ENCODE results near the gene CXCL8.

Gene CXCL8

DNA sequence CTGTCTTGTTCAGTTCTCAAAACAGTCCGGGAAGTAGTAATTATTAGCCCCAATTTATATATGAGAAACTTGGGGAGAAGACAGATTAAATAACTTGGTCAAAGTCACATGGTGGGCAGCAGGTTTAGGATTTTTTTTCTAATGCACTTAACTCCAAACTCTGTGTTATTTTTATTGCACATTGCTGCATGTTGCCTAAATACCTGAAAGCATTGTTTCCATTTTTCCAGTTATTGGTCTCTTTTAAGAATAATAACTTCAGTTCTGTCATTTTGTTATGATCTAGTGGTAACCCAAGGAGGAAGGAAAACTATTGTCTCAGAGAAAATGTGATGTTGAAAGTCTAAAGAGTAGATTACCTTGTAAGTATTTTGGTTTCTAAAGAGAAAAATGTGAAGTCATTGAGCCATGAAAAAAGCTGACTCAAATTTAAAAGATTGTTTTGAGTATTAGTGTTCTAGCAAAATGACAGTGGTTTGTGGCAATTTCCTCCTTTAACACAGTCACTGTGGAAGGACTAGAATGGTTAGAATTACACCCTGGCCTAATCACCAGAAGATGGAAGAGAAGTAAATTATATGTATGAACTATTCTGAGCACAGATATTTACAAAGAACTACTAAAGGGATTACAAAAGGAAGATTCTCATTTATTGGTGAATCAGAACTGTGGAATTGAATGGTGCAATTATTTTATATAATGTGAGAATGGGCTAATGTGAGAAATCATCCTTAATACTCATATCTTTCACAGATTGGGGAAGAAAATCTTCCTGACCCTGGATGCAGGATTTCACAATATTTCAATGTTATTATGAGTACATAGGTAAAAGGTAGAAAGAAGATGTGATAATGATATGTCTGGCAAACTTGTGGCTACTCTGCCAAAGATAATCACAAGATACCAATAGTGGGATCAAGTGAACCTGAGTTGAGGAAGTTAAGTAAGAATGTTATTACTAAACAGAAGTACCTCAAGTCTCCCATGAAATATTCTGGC is 21.7 kb upstream of the CXCL8 start:
- no peak for DNase-seq

DNA sequence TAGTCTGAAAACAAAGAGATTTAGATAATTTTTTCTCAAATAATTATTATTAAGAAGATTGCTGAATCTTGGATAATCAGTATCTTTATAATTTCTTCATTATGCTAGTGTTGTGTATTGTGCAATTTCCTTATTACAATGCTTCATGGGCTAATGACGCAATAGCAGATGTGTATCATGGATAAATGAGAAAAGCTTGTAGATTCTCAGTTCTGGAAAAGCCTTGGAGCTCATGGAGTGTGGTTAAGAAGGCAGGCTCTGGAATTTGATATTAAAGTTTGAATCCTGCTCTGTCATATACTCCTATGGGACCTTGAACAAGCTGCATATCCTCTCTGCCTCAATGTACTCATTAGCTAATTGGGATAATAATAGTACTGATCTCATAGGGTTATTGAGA is 18.9 kb upstream of the CXCL8 start:
- no peak for DNase-seq

DNA sequence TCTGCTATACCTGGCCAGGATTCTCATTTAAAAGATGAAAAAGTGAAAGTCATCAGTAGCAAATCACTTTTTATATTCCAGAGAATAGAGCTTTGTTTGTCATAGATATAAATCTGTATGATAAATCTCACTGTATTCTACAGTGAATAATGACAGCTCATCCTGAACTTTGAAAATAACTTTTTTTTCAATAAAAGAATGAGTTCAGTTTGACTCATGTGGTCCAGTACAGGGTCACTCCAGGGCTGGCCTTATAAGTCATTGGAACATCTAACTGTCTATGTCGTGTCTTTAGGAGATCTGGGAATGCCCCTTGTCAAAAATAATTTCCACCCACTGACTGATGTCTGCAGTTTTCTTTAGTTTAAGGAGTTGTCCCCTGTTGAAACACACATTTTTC is 18.5 kb upstream of the CXCL8 start:
- no peak for DNase-seq

DNA sequence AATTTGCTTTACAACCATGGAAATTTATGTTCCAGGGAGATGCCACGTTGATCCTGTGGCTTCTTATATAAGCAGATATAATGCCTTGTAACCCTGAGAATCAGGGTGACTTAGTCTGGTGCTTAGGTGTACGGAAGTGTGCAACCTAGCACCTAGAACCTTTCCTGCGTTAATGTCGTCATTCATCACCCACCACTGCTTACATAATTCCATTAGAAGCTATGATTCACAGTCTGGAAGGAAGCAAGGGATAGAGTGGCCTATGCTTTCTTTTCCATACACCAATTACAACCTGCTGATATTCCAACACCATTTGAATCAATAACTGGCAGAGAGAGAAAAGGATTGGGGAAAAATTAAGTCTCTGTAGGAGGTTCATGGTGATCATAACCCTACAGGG is 17.3 kb upstream of the CXCL8 start:
- DNase-seq, result no peak

DNA sequence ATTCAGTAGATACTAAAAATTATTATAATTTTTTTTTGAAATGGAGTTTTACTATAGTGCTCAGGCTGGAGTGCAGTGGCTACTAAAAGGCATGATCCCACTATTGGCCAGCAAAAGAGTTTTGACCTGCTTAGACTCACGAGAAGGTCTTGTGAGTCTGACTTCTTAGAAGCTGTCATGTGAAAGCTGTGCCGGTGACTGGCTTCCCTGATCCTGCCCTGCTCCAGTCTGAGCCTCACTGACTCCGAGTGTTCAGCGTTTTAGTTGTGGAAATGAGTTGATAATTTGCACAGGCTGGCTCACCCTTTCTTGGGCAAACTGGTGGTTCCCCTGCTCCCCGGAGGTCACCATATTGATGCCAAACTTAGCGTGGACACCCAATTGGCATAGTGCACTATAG is 16.4 kb upstream of the CXCL8 start:
- DNase-seq, result no peak

DNA sequence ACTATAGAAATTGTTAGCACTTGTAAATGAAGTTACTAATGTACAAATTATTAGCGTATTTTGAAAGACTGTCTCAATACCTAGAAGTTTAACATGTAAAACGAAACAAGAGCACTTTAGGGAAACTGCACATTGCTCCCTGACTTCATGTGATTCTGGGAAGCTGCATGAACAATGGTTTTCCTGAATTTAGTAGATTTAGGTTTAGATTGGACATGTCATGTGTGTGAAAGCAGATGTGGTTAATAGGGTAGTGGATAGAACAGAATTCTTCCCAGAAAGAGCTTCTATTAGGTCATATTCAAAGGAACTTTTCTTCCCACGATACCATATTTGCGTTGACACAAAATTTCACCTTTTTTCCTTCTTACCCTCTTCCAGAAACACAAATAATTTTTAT is 14.9 kb upstream of the CXCL8 start:
- DNase-seq, result no peak

DNA sequence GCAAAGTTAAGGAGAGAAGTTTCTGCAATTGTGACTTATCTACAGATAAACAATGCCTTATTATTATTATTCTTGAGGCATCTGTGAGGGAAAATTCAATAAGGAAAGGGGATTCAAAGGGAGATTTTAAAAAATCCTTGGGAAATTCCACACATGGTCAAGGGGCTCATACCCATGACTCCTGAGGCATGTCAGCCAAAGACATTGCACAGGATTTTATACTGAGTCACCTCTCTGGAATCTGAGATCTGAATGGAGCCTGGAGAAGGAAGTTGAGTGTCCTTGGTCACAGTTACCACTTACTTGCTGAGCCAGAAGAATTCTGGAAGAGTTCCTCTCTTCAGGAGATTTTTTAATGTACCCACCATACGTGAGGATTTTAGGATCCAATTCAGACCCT is 14.4 kb upstream of the CXCL8 start:
- DNase-seq, result no peak

DNA sequence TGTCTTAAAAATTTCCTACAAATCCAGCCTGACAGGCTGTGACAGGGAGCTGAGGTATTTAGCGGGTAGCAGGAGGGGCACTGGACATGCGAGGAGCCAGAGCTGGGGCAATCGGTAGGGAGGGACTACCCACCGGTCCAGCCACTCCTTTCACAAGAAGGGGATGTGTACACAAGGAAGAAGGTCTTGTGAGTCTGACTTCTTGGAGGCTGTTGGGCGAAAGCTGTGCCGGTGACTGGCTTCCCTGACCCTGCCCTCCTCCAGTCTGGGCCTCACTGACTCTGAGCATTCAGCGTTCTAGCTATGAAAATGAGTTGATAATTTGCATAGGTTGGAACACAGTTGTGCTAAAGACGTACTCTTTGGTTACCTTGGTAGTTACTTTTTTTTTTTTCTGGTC is 12.7 kb upstream of the CXCL8 start:
- DNase-seq, result no peak

DNA sequence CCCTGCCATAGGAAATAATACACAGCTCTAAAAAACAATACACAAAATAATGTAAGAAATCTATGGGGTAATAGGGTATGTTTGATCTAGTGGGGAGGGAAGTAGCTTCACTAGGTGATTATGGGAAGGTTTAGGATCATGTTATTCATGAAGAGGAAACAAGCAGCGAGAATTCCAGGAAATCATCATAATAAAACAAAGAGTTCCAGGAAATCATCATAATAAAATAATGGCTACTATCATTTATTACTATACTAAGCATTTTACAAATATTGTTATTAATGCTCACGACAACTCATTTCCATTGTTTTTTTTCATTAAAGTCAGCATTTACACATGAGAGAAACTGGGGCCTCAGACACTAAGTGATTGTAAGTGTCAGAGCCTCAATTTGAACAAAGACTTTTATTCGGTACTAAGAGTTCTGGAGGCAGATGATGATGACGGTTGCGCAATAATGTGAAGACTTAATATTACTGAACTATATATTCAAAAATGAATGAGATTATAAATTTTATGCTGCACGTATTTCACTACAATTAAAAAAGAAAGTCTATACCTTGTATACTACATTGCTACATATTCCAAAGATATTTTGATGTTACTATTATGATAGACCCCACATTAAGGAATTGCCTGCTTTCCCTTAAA is 12.2 kb upstream of the CXCL8 start:
- DNase-seq, result no peak

DNA sequence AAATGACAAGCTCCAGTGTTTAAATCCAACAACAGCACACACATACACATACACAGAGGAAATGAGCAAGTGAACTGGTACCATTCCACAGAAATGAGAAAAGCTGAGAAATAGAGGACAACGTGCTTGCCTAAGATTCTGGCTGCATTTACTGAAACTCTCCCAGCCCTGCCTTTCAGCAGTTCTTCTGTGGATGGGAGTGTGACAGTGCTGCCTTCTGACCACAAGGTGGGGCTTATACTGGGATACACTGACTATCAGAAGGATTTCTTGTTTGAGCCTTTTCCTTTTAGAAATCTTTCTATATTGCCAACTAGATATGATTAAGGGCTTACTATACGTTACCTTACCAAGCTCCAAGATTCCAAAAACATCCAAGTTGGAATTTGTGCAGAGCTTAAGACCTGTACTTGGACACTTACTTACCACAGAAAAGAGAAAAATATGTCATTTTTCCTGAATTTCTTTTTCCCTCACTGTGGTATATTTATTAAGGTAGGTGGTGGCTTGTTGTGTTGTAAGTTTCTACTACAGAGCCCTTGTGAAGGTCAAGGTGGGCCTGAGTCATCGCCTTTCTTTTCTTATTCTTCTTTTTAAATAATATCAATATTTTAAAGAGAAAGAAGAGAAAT is 10.7 kb upstream of the CXCL8 start:
- no peak for DNase-seq

DNA sequence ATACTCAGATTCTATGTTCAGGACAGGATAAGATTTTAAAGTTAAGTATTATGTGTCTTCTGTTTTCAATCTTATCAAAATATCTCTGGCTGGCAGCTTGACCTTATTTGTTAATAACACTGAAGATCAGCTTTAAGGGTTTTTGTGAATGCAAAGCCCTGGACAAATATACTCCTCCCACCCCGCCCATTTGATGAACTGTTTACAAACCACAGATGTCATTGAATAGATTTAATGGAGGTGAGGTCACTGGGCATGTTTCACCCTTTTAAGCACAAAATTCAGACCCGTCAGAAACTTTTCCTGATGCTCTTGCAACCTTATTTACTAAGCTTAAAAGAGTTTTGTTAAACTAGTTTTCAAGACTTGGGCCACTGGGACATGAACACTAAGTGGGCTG is 10.1 kb upstream of the CXCL8 start:
- DNase-seq, result no peak

DNA sequence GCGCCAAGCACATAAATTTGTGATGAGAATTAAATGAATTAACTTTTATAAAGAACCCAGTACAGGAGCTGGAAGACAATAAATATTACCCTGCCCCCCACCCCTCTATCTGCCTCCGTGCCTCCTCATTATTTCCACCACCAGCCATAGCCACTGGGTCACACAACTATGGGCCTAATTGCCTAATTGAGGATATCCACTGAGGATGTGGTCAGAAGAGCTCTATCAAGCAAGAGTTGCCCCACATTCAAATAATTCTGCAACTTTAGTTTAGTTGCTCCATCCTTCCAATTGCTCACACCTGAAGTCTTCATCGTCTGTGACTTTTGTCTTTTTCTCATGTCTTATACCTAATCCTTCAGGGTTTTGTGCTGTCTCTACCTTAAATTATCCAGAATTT is 9.5 kb upstream of the CXCL8 start:
- no peak for DNase-seq

DNA sequence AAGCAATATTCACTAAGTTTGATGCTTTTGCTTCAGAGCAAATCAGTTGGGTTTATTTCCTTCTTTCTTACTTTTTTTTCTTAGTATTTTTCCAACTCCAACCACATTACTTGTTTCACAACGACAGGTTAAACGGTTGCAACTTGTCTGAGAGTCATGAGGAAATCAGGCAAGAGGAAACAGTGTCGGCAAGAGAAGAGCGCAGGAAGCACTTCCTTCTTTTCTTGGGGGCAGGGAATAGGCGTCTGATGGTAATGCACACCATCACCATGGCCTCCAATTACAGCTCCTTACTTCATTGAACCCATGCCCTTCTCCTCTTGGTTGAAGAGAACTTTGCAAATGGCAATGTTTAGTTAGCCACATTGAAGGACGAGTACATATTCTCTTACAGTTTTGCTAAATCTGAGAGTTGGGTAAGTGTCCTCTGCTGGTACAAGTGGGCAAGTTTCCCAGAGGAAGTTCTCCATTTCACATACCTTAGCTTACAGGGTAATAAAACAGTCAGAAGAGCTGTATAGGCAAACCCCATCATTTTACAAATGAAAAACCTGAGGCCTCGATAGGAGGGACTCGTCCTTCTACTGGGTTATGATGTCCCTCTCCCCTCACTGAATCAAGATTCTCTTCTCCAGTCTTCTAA is 8.3 kb upstream of the CXCL8 start:
- no peak for DNase-seq

DNA sequence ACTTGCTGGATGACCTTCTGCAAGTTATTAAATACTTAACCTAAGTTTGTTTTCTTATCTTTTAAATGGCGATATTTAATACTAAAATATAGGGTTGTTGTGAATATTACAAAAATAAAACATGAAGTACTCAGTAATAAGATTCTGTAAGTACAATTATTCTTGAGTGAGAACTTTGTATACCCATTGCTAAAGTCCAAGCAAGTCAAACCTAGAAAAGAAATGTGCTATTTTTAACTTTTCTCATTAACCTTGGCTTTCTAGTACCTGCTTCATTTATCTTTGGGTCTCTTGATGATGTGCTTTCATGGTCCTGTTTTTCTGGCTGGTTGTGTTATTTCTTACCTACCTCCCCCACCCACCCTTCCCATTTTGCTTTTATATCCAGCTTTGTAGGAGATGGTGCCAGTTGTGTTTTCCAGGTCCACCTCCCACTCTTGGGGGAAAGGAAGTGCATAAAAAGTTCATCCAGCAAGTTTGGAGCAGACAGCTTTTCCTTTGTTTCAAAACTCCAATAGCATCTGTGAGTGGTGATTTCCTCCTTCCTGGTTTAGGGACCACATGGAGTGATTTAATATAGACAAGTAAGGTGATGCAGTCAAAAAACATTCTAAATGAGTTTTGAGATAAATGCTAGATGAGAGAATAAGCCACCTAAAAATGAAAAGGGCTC is 7.5 kb upstream of the CXCL8 start:
- DNase-seq, result no peak

DNA sequence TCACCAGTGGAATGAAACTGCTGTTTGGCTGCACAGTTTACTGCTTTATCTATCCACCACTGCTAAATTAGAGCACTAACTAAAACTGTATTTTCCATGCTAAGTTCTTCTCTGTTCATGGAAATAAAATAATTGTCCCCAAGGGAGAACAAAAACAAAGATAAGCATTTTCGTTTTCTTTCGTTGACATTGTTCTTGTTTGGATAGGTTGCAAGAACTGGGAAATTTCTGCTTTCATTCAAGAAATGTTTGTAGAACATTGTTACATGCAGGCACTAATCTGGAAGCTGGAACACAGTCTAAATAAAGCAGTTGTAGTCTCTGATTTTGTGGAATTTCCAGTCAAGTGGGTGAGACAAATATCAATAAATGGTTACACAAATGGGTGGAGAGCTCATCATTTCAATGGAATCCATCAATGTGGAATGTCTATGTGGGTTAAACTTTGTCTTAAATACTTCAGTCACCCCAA is 5.8 kb upstream of the CXCL8 start:
- DNase-seq, result no peak

DNA sequence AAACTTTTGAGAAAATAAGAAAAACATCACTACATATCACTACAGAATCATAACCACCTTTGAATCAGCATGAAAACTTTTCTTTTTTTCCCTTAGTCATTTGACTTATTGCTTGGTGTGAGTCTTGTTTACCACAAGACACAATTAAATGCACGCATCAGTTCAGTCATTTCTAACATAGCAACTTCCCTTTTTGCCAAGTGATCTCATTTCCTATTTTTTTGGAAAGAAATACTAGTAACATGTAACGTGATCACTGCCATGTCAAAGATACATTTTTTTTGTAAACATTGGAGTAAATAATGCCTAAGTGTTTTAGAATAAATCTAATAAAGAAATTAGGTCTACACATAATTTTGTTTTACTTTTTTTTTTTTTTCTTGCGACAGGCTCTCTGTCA is 5.1 kb upstream of the CXCL8 start:
- no peak for DNase-seq

DNA sequence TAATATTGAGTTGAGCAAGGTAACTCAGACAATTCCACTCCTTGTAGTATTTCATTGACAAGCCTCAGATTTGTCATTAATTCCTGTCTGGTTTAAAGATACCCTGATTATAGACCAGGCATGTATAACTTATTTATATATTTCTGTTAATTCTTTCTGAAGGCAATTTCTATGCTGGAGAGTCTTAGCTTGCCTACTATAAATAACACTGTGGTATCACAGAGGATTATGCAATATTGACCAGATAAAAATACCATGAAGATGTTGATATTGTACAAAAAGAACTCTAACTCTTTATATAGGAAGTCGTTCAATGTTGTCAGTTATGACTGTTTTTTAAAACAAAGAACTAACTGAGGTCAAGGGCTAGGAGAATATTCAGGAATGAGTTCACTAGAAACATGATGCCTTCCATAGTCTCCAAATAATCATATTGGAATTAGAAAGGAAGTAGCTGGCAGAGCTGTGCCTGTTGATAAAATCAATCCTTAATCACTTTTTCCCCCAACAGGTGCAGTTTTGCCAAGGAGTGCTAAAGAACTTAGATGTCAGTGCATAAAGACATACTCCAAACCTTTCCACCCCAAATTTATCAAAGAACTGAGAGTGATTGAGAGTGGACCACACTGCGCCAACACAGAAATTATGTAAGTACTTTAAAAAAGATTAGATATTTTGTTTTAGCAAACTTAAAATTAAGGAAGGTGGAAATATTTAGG is 821 bp downstream of the CXCL8 start:
- DNase-seq, result no peak

DNA sequence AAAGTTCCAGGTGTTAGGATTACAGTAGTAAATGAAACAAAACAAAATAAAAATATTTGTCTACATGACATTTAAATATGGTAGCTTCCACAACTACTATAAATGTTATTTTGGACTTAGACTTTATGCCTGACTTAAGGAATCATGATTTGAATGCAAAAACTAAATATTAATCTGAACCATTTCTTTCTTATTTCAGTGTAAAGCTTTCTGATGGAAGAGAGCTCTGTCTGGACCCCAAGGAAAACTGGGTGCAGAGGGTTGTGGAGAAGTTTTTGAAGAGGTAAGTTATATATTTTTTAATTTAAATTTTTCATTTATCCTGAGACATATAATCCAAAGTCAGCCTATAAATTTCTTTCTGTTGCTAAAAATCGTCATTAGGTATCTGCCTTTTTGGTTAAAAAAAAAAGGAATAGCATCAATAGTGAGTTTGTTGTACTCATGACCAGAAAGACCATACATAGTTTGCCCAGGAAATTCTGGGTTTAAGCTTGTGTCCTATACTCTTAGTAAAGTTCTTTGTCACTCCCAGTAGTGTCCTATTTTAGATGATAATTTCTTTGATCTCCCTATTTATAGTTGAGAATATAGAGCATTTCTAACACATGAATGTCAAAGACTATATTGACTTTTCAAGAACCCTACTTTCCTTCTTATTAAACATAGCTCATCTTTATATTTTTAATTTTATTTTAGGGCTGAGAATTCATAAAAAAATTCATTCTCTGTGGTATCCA is 1.6 kb downstream of the CXCL8 start:
- DNase-seq, result no peak

DNA sequence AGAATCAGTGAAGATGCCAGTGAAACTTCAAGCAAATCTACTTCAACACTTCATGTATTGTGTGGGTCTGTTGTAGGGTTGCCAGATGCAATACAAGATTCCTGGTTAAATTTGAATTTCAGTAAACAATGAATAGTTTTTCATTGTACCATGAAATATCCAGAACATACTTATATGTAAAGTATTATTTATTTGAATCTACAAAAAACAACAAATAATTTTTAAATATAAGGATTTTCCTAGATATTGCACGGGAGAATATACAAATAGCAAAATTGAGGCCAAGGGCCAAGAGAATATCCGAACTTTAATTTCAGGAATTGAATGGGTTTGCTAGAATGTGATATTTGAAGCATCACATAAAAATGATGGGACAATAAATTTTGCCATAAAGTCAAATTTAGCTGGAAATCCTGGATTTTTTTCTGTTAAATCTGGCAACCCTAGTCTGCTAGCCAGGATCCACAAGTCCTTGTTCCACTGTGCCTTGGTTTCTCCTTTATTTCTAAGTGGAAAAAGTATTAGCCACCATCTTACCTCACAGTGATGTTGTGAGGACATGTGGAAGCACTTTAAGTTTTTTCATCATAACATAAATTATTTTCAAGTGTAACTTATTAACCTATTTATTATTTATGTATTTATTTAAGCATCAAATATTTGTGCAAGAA is 2.3 kb downstream of the CXCL8 start:
- no peak for DNase-seq

DNA sequence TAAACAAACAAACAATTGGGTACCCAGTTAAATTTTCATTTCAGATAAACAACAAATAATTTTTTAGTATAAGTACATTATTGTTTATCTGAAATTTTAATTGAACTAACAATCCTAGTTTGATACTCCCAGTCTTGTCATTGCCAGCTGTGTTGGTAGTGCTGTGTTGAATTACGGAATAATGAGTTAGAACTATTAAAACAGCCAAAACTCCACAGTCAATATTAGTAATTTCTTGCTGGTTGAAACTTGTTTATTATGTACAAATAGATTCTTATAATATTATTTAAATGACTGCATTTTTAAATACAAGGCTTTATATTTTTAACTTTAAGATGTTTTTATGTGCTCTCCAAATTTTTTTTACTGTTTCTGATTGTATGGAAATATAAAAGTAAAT is 2.9 kb downstream of the CXCL8 start:
- DNase-seq, result no peak

DNA sequence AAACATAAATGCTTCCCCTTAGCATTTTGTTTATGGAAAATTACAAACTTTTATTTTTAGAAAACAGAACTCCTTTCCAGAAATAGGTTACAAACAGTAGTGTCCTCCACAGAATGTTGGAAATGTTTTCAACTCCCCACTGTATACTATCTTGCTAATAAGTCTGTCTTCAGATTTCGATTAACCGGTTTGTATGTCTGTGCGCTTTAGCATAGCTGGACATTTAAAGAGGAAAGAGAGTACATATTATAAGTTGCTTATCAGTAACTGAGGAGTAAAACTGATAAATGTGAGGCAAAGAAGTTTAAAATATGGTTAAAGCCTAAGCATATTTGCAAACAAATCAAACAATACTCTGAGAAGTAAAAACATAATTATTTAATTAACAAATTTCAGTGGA is 3.4 kb downstream of the CXCL8 start:
- no peak for DNase-seq
